ENCODE results near the gene NPHP1.

NPHP1 gene

GRCh38 chr2:110152943-110153342, 51.9 kb downstream of the NPHP1 start:
- TF ChIP-seq CTCF (IDR thresholded peaks at IDR 0.05; ENCODE audit: borderline replicate concordance, insufficient read depth, low read depth, low read length), result no peak
- H3K4me3 ChIP-seq (ENCODE audit: low read depth, low read length), result no peak overlapping the region

- no peak for TF ChIP-seq CTCF (IDR thresholded peaks at IDR 0.05; ENCODE audit: borderline replicate concordance, insufficient read depth, low read depth, low read length)
- no peak overlapping the region for H3K4me3 ChIP-seq (ENCODE audit: low read depth, low read length)
Observed at GRCh38 chr2:110149330-110150220, 55.2 kb downstream of the NPHP1 start.

GRCh38 chr2:110146945-110147332, 57.9 kb downstream of the NPHP1 start:
- no peak overlapping the region for H3K4me3 ChIP-seq (ENCODE audit: low read depth, low read length)
- no peak for TF ChIP-seq CTCF (IDR thresholded peaks at IDR 0.05; ENCODE audit: borderline replicate concordance, insufficient read depth, low read depth, low read length)

- no peak overlapping the region for H3K4me3 ChIP-seq (ENCODE audit: low read depth, low read length)
- no peak for TF ChIP-seq CTCF (IDR thresholded peaks at IDR 0.05; ENCODE audit: borderline replicate concordance, insufficient read depth, low read depth, low read length)
Observed at GRCh38 chr2:110146183-110146944, 58.4 kb downstream of the NPHP1 start.

GRCh38 chr2:110143982-110144381, 60.8 kb downstream of the NPHP1 start:
- TF ChIP-seq CTCF (IDR thresholded peaks at IDR 0.05; ENCODE audit: borderline replicate concordance, insufficient read depth, low read depth, low read length), result no peak

GRCh38 chr2:110140401-110140800, 64.4 kb downstream of the NPHP1 start:
- no peak for TF ChIP-seq CTCF (IDR thresholded peaks at IDR 0.05; ENCODE audit: borderline replicate concordance, insufficient read depth, low read depth, low read length)
- H3K4me3 ChIP-seq (ENCODE audit: low read depth, low read length), result no peak overlapping the region

More at GRCh38 chr2:110143982-110144381, 60.8 kb downstream of the NPHP1 start:
- no peak overlapping the region for H3K4me3 ChIP-seq (ENCODE audit: low read depth, low read length)
